BJ (cell line): ENCODE measurements around the gene SMYD2. TPM values are rescaled to one million over a fixed set of nuclear protein-coding genes. Genes with fewer than 3 reads are reported as not detected.

Source experiments
- CTCF ChIA-PET: fragments of 350-600 bp; formaldehyde crosslinking; extraction: SDS; loops from one replicate; lab custom pipeline; 2021; ENCODE audit warnings: antibody characterized with exemption, inconsistent platforms; lab: Yijun Ruan, JAX
- POLR2A ChIA-PET: fragments of 300-600 bp; sonication (Branson Sonifier 250); formaldehyde crosslinking; extraction: SDS; loops from one replicate; lab custom pipeline; 2021; ENCODE audit warnings: antibody characterized with exemption; lab: Charles Lee
- DNase-seq: peaks from one replicate; pipeline ENCODE4 v3.0.0-alpha.2; 2011; ENCODE audit warnings: low read depth
- H3K27me3 ChIP-seq: 2 replicates; pipeline ENCODE4 v1.6.0; 2011; ENCODE audit warnings: low read length; ENCODE audit not compliant: control insufficient read depth, insufficient read depth
- H3K36me3 ChIP-seq: 2 replicates; pipeline ENCODE4 v1.5.1; 2011; ENCODE audit warnings: low read length; ENCODE audit not compliant: control insufficient read depth, insufficient read depth
- H3K4me3 ChIP-seq: 2 replicates; pipeline ENCODE4 v1.5.1; 2011; ENCODE audit warnings: low read depth, mild to moderate bottlenecking, control low read depth, low read length
- CTCF ChIP-seq: IDR thresholded peaks from 2 replicates; pipeline ENCODE4 v1.5.1; 2011; ENCODE audit warnings: low read depth, mild to moderate bottlenecking, control low read depth, inconsistent platforms, low read length, moderate library complexity; ENCODE audit not compliant: insufficient read depth
- polyA minus RNA-seq: library from RNA; depleted of rRNA, polyadenylated mRNA; stranded (reverse); fragments of >200 nt; gene quantifications from 2 replicates; pipeline ENCODE4 v1.2.3, GENCODE V29; 2011; rRNA and poly(A)+ RNA removed
- polyA plus RNA-seq: library from polyadenylated mRNA; depleted of rRNA; stranded (reverse); fragments of >200 nt; gene quantifications from 2 replicates; pipeline ENCODE4 v1.2.3, GENCODE V29; 2011; rRNA removed

SMYD2 gene
- 41.5 and 56.2 TPM in 2 replicates for polyA plus RNA-seq
- 15.7 and 16.7 TPM in 2 replicates for polyA minus RNA-seq

- POLR2A ChIA-PET = interaction anchor here (0.6 kb wide), 1 partner anchor 29 kb away, joined by 3 read pairs; no protein-coding TSS in a partner anchor
- H3K27me3 ChIP-seq = no peaks in the 10 kb centered on the region; the same call in 1 of the 2 replicates
- H3K36me3 ChIP-seq = no peaks in the 10 kb centered on the region
- CTCF ChIA-PET = interaction anchor here (0.6 to 1.6 kb wide), 4 partner anchors 16 to 140 kb away, joined by 3 to 5 read pairs (median 4); no protein-coding TSS in a partner anchor
- no peak for TF ChIP-seq CTCF
- no peak for DNase-seq
- H3K4me3 ChIP-seq = peak within 1 kb of the TSS; percentile 74
Measured at GRCh38 chr1:214281021-214281719, at the start of gene SMYD2. SMYD2 (plus strand) TSS chr1:214281159; CDS start chr1:214281255, 96 bp downstream.

- no peak overlapping the region for H3K4me3 ChIP-seq
- POLR2A ChIA-PET = no interaction called here
- CTCF ChIA-PET = interaction anchor here (1.0 kb wide), 1 partner anchor 27 kb away, joined by 3 read pairs; no protein-coding TSS in a partner anchor
- no peaks in the 10 kb centered on the region for H3K27me3 ChIP-seq
- TF ChIP-seq CTCF = no peak
- DNase-seq = no peak
- no peaks in the 10 kb centered on the region for H3K36me3 ChIP-seq
Measured at GRCh38 chr1:214233856-214234634, 46.9 kb upstream of the SMYD2 start.

- Histone ChIP-seq H3K36me3 (no peaks in the 10 kb centered on the region), H3K4me3 (no peak overlapping the region), H3K27me3 (no peaks in the 10 kb centered on the region)
- TF ChIP-seq CTCF = no peak
- DNase-seq = no peak
- ChIA-PET POLR2A (no interaction called here), CTCF (interaction anchor here (1.0 to 2.4 kb wide), 3 partner anchors 20 to 27 kb away, joined by 3 to 6 read pairs (median 4); no protein-coding TSS in a partner anchor)
Measured at GRCh38 chr1:214234635-214235025, 46.3 kb upstream of the SMYD2 start.

- TF ChIP-seq CTCF = no peak
- no peak for DNase-seq
- no peaks in the 10 kb centered on the region for H3K27me3 ChIP-seq
- ChIA-PET POLR2A (no interaction called here), CTCF (interaction anchor here (1.2 to 2.4 kb wide), 3 partner anchors 23 to 96 kb away, joined by 4 to 10 read pairs (median 6); no protein-coding TSS in a partner anchor)
- no peak overlapping the region for H3K4me3 ChIP-seq
- H3K36me3 ChIP-seq = no peaks in the 10 kb centered on the region
Measured at GRCh38 chr1:214236477-214236876, 44.5 kb upstream of the SMYD2 start.

GRCh38 chr1:214241060-214241459, 39.9 kb upstream of the SMYD2 start:
- ChIA-PET POLR2A (no interaction called here), CTCF (no interaction called here)
- TF ChIP-seq CTCF = no peak
- Histone ChIP-seq H3K36me3 (no peaks in the 10 kb centered on the region), H3K27me3 (no peaks in the 10 kb centered on the region; the same call in 1 of the 2 replicates), H3K4me3 (no peak overlapping the region)
- DNase-seq = no peak
